ENCODE data around the gene RNMT. TPM values are rescaled to one million over a fixed set of nuclear protein-coding genes. Genes with fewer than 3 reads are reported as not detected.
A peak's percentile ranks its signal among the peaks of the same experiment; 100 is the strongest.

The RNMT gene
- total RNA-seq, 4 donors from 2014 or later = 8.8 to 25.0 (median 14.2) TPM

DNA sequence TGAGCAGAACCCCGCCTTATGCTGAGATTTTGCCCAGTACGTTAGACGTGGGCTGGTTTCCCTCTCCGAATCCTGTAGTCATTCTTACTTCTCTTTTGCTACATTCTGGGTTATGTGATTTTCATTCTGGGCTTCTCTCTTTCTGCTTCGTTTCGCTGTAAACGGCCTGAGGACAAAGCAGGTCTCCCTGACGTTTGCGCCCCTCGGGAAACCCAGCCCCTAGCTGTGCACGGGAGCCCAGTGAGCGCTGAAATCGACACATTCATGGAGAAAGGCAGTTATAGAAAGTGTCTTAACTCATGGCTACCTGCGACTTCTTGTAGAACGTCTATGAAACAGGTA lies 74.8 kb downstream of the RNMT start:
- no peak for TF ChIP-seq POLR2A (IDR thresholded peaks at IDR 0.05)
- TF ChIP-seq CTCF (IDR thresholded peaks at IDR 0.05) = no peak
- peaks cover 4 to 16% (median 4%) of the 10 kb centered on the region in 3 donors for H3K4me1 ChIP-seq
- 7 to 9% methylated on average over 15 of the region's 15 CpGs for WGBS, 2 donors
- intact Hi-C loops (cut with DNase I) = no loop called here
- no peak overlapping the region for H3K27ac ChIP-seq
- H3K4me3 ChIP-seq = peak overlapping the region in 3 of 4 donors; percentile 23 to 52 (median 31)
- no peaks in the 10 kb centered on the region for H3K9me3 ChIP-seq
- DNase-seq = no peak
- peaks cover 0 to 69% (median 0%) of the 10 kb centered on the region in 4 donors for H3K27me3 ChIP-seq
- no peaks in the 10 kb centered on the region for H3K36me3 ChIP-seq

- Histone ChIP-seq H3K4me1 (peaks cover 4 to 28% (median 4%) of the 10 kb centered on the region in 3 donors), H3K4me3 (no peak overlapping the region), H3K27me3 (peaks cover 0 to 46% (median 0%) of the 10 kb centered on the region in 4 donors), H3K27ac (peak overlapping the region in 1 of 4 donors; percentile 21), H3K36me3 (no peaks in the 10 kb centered on the region), H3K9me3 (no peaks in the 10 kb centered on the region)
- TF ChIP-seq POLR2A (IDR thresholded peaks at IDR 0.05) (no peak), CTCF (IDR thresholded peaks at IDR 0.05) (no peak)
- WGBS, 2 donors = 35 to 44% methylated on average over 4 of the region's 4 CpGs
- DNase-seq = no peak
- intact Hi-C loops (cut with DNase I) = no loop called here
These were observed 77.8 kb downstream of the RNMT start for GRCh38 chr18:13804305-13804704.

GRCh38 chr18:13808294-13809042 lies 82.0 kb downstream of the RNMT start:
- H3K36me3 ChIP-seq = no peaks in the 10 kb centered on the region
- H3K27me3 ChIP-seq = peaks cover 0 to 13% (median 0%) of the 10 kb centered on the region in 4 donors
- peak overlapping the region in 1 of 4 donors; percentile 58 for H3K27ac ChIP-seq
- intact Hi-C loops (cut with DNase I) = no loop called here
- H3K9me3 ChIP-seq = no peaks in the 10 kb centered on the region
- no peak for TF ChIP-seq CTCF (IDR thresholded peaks at IDR 0.05)
- TF ChIP-seq POLR2A (IDR thresholded peaks at IDR 0.05) = no peak
- H3K4me1 ChIP-seq = peaks cover 0 to 30% (median 6%) of the 10 kb centered on the region in 3 donors
- 62 to 66% methylated on average over 8 of the region's 8 CpGs for WGBS, 2 donors
- no peak for DNase-seq
- no peak overlapping the region for H3K4me3 ChIP-seq

GRCh38 chr18:13809043-13809430 lies 82.6 kb downstream of the RNMT start:
- intact Hi-C loops (cut with DNase I) = no loop called here
- Histone ChIP-seq H3K27me3 (peaks cover 0 to 9% (median 0%) of the 10 kb centered on the region in 4 donors), H3K4me3 (no peak overlapping the region), H3K9me3 (no peaks in the 10 kb centered on the region), H3K27ac (peak overlapping the region in 1 of 4 donors; percentile 58), H3K4me1 (peaks cover 0 to 32% (median 6%) of the 10 kb centered on the region in 3 donors), H3K36me3 (no peaks in the 10 kb centered on the region)
- 52 to 74% methylated on average over 2 of the region's 2 CpGs for whole genome bisulfite sequencing, 2 donors
- DNase-seq = no peak
- TF ChIP-seq CTCF (IDR thresholded peaks at IDR 0.05) = no peak
- TF ChIP-seq POLR2A (IDR thresholded peaks at IDR 0.05) = no peak

DNA sequence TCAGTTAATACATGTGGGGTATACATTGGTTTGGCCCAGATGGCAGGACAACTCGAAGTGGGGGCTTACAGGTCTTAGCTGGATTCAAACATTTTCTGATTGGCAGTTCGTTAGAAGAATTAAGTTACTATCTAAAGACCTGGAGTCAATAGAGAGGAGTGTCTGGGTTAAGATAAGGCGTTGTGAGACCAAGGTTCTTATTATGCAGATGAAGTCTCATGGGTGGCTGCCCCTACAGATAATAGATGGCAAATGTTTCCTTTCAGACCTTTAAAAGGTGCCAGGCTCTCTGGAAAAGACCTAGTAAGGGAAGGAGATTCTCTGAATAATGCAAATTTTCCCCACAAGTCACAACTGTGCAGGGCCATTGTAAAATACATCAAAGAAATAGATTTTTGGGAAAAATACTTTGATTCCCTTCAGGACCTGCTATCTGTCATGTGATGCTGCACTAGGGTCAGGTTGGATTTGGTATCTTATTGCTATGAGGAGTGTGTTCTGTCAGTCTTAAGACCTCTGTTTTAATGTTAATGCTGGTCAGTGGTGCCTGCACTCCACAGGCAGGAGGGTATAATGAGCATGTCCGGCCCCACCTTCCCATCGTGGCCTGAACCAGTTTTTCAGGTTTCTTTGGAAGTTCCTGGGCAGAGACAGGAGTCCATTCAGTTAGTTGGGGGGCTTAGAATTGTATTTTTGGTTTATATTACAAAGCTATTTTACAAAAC lies 83.2 kb downstream of the RNMT start:
- no peak overlapping the region for H3K4me3 ChIP-seq
- peak overlapping the region in 1 of 4 donors; percentile 58 for H3K27ac ChIP-seq
- DNase-seq = no peak
- no peaks in the 10 kb centered on the region for H3K36me3 ChIP-seq
- H3K27me3 ChIP-seq = peaks cover 0 to 3% (median 0%) of the 10 kb centered on the region in 4 donors
- 16 to 40% methylated on average over 5 of the region's 5 CpGs for WGBS, 2 donors
- TF ChIP-seq POLR2A (IDR thresholded peaks at IDR 0.05) = no peak
- TF ChIP-seq CTCF (IDR thresholded peaks at IDR 0.05) = no peak
- intact Hi-C loops (cut with DNase I) = no loop called here
- H3K4me1 ChIP-seq = peaks cover 0 to 29% (median 6%) of the 10 kb centered on the region in 3 donors
- no peaks in the 10 kb centered on the region for H3K9me3 ChIP-seq
